KG1 (cell line): ENCODE results near the gene DNMT3L.
"Not testable (repeated sequence)": the region's sequence is repeated elsewhere in the genome, so short reads cannot be mapped to it uniquely, and the experiment has no call there.

Experiments used
- DNase-seq: peaks from one replicate; lab custom pipeline; 2025; lab: John Stamatoyannopoulos, UW

The DNMT3L gene

DNA sequence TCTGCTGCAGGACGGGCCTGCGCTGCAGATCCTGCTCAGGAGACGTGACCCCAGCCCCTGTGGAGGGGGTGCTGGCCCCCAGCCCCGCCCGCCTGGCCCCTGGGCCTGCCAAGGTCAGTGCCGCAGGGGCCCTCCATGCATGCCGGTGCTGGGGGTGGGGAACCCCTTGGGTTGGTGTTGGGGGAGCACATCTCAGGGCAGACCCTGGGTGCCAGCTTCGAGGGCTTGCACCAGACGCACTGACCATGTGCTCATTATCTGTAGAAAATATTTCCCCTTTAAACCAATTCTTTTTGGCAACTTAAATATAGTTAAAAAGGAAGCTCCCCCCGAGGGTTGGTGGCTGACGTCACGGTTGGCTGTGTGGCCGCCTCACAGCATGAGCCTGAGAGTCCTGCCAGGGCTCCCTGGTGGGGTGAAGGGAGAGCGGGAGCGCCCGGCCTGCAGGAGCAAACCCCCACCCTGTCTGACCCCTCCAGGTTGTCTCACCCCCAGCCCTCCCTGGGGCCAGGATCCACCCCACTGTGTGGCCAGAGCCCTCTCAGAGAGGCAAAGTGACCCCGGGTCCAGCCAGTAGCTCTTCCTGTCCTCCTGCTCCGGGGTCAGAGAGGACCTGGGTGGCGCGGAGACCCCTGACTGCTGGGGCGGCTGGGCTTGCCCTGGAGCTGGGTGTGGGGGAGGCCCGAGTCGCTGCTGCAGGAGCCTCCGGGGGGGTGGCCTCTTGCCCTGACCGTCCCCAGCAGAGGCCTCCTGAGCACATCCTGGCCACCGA, 32.9 kb upstream of the DNMT3L start:
- no peak for DNase-seq

DNA sequence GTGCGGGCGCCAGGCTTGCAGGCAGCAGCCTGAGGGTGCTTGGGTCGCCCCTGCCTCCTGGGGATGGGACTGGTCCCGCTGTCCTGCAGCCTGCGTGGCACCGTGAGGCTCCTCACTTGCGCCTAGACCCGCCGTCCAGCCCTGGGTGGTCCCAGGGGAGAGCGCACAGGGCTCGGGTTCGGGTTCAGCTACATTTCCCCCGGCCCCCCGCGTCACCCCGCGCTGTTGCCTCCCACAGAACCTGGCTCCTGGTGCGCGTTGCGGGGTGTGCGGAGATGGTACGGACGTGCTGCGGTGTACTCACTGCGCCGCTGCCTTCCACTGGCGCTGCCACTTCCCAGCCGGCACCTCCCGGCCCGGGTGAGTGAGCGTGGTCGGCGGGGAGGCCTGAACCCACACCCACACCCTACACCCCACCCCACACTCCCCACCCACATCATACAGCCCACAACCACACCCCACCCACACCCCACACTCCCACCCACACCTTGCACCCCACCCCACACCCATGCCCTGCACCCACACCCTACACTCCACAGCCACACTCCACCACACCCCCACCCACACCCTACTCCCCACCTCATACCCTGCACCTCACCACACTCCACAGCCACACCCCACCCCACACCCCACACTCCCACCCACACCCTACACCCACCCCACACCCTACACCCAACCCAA, 32.0 kb upstream of the DNMT3L start:
- DNase-seq = no peak

DNA sequence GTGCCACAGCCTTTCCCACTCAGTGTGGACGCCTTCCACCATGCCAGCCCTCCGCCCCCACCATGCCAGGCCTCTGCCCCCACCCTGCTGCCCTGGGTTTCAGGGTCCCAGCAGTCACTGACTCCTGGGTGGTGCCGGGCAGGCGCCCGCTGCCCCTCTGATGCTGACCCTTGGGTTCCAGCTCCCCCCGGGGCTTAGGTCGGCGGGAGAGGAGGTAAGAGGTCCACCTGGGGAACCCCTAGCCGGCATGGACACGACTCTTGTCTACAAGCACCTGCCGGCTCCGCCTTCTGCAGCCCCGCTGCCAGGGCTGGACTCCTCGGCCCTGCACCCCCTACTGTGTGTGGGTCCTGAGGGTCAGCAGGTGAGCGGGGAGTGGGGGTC, 31.1 kb upstream of the DNMT3L start:
- DNase-seq = no peak

- DNase-seq = no peak
Measured at GRCh38 chr21:44291936-44292811, 30.5 kb upstream of the DNMT3L start.

DNA sequence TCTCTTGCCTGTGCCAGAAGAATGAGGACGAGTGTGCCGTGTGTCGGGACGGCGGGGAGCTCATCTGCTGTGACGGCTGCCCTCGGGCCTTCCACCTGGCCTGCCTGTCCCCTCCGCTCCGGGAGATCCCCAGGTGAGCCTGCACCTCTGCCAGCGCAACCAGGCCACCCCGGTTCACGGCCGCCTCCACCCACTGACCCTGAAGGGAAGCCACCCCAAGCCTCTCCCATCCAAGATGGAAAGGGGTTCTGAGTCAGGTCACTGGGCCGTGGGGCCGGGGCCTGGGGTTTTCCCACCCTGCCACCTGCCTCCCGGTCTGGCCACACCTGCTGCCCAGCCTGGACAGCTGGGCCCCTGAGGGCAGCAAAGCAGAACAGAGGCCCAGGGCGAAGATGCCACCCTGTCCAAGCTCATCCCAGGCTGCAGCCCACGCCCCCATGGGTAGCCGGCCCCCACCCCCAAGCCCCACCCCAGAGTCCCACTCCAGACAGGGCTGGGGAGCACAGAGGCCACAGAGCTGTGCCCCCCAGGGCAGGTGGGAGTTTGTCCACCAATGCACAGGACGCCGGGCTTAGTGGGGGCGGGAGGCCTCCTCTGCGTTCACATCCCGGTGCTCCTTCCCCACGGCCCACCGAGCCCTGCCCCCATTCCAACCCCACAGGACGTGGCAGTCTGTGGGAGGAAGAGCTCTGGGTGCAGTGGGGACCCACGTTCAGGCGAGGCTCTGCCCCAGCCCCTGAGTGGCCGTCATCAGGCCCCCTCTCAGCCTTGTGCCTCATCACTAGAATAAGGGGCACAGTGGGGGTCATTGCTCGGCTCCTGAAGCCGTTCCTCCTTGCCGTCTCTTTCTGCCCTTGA, 29.6 kb upstream of the DNMT3L start:
- no peak for DNase-seq

DNA sequence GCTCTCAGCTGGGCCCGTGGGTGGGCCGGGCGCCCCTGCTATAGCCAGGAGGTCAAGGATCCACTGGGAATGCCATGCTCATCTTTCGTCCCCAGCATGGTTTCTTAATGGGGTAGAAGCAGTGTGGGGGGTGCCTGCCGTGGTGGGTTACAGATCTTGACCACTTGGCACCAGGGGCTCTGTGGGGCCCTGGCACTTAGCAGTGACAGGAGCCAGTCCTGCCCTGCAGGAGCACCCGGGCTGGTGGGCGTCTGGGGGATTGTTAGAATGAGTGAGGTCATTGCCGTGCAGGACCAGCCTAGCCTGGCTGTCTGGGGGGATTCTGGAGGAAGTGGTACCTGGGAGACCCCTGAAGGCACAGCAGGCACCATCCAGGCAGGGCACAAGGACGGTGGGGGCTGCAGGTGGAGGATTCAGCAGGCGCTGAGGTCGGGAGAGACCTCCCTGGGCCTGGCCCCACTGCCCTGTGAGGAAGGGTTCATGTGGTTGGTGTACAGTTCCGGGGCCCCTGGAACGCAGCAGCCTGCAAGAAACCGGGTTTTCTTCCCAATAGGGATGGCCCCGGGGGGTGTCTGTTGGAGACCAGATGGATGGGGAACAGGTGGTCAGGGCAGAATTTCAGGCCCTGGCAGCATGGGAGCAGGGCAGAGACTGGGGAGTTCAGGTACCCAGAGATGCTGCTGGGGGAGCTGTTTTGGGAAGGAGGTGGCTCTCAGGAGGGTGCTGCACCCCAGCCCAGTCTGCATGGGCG, 28.8 kb upstream of the DNMT3L start:
- no peak for DNase-seq

- no peak for DNase-seq
Measured at GRCh38 chr21:44289381-44290010, 27.8 kb upstream of the DNMT3L start.

DNA sequence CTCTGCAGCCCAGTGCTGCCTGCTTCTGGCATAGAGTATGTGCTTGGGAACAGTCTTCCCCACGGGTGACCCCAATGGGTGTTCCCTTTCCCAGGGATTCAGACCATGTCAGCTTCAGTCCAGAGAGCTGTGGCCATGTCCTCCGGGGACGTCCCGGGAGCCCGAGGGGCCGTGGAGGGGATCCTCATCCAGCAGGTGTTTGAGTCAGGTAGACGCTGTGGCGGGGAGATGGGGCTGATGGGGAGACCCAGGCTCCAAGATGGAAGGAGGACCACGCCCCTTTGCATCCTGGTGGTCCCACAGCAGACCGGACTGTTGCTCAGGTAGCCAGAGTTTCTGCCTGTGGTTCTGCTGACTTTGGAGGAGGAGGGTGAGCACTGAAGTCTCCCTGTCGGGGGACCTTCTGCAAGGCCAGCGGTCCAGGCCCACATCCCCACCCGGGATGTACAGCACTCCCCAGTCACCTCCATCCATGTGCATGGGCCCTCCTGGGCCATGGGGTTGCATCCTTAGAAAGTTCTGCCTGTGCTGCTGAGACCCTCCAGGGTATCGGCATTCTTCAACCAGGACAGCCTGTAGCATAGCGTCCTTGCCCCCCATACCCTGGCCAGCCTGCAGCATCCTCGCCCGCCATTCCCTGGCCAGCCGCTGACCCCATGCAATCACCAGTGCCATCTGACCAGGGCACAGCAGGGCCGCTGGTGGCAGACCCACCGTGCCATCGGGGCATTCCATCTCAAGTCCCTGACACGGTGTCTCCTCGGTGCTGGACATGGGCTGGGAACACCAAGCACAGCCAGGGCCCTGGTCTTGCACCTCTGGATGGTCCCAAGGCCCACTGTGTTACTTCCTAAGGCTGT, 26.8 kb upstream of the DNMT3L start:
- DNase-seq = no peak

GRCh38 chr21:44286716-44287632, 25.3 kb upstream of the DNMT3L start:
- DNase-seq = no peak

DNA sequence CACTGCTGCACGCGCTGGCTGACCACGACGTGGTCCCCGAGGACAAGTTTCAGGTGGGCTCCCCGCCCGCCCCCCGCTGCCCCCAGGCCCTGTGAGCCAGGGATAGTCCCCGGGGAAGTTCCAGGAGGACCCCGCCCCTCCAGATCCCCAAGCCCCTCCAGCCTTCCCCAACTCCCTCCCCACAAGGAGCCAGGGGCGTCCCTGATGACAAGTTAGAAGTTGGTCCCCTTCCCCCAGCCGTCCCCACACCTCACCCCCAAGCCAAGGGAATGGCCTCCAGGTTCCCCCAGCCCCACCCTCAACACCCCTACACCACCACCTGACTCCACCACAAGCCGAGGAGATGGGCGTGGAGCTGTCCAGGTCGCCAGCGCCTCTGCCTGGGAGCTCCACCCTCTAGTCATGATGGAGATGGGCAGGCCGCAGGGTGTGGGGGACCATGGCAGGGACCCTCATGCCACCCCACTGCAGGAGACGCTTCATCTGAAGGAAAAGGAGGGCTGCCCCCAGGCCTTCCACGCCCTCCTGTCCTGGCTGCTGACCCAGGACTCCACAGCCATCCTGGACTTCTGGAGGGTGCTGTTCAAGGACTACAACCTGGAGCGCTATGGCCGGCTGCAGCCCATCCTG, 24.5 kb upstream of the DNMT3L start:
- no peak for DNase-seq

DNA sequence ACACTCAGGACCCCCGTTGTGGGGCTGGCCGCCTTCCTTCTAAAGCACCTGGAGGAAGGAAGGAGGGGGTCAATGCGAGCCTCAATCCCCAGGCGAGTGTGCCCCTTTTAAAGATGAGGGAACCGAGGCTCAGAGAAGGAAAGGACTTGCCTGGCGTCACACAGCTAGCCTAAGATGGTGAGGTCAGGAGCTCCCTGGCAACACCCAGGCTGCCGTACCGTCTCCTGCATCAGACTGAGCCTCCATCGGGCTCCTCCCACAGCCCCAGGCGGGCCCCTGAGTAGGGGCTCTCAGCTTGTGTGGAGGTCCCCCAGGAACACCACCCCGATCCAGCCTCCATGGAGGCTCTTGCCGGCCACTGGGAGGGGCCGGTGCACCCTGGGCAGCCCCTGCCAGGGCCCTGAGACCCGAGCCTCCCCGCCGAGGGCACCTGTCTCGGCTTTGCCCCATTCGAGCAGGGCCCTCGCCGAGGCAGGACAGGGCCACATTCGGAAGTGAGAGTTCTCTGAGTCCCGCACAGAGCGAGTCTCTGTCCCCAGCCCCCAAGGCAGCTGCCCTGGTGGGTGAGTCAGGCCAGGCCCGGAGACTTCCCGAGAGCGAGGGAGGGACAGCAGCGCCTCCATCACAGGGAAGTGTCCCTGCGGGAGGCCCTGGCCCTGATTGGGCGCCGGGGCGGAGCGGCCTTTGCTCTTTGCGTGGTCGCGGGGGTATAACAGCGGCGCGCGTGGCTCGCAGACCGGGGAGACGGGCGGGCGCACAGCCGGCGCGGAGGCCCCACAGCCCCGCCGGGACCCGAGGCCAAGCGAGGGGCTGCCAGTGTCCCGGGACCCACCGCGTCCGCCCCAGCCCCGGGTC, 23.7 kb upstream of the DNMT3L start, which contains the start of gene AIRE:
Gene AIRE, plus strand, starts transcription at position 739 of the 855 bp plus-strand sequence. CDS start 131 bp downstream, outside the sequence.
- DNase-seq = no peak

DNA sequence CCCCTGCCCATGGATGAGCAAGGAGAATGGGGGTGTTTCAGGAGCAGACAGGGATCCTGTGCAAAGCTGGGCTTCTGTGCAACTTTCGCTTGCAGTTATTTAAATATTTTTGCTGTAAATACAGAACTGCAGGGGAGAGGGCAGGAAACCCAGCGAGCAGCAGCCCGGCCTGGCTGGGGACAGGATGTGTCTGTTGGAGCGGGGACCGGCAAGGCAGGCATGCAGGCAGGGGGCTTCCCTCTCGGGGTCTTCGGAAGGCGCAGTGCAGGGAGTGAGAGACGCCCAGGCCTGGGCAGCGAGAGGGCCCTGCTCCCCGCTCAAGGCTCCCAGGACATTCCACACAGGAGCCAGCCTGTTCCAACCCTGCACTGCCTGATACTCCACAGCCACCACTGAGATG, 22.3 kb upstream of the DNMT3L start:
- DNase-seq = no peak

GRCh38 chr21:44283211-44283785, 21.6 kb upstream of the DNMT3L start:
- DNase-seq = not testable (repeated sequence)

DNA sequence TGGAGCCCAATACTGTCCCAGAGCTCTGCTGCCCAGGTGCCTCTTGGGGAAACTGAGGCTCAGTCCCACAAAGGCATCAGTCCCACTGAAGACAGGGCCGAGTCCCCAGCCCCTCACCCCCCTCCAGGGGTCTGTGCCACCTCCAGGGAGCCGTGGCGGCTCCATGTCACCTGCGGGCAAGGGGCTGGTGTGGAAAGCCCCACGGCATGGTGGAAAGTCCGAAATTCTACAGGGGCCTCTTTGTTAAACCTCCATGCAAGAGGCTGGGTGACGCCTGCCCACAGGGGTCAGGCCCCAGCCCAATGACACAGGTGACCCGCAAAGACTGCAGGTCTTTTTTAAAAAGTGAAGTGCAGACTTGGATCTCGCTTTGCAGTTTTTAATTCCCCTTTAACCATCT, 20.7 kb upstream of the DNMT3L start:
- no peak for DNase-seq

GRCh38 chr21:44281801-44282200, 20.1 kb upstream of the DNMT3L start:
- no peak for DNase-seq
